Activated CD8-positive, alpha-beta T cell treated with anti-CD3 and anti-CD28 coated beads for 36 hours (primary cell): ENCODE measurements around the gene CDR2. TPM values are rescaled to one million over a fixed set of nuclear protein-coding genes. Genes with fewer than 3 reads are reported as not detected.

ENCODE experiments used
- ATAC-seq: fragments of 200-7000 bp; cut with Tn5 transposase; one replicate; pipeline ENCODE4 v1.10.0; 2021; ENCODE audit warnings: mild to moderate bottlenecking, moderate library complexity
- CTCF ChIA-PET: fragments of 350-600 bp; sonication (Branson Sonifier 250); formaldehyde crosslinking; loops from one replicate; lab custom pipeline; 2021; ENCODE audit warnings: antibody characterized with exemption; lab: Charles Lee
- POLR2A ChIA-PET: fragments of 350-600 bp; sonication (Branson Sonifier 250); formaldehyde crosslinking; loops from one replicate; lab custom pipeline; 2021; ENCODE audit warnings: antibody characterized with exemption; lab: Charles Lee
- DNase-seq: peaks from one replicate; pipeline ENCODE4 v3.0.0-alpha.2; 2020
- H3K27ac Mint-ChIP-seq: one replicate; pipeline ENCODE4 v1.8.0; 2021; ENCODE audit warnings: mild to moderate bottlenecking, mixed read lengths
- H3K27me3 Mint-ChIP-seq: one replicate; pipeline ENCODE4 v1.8.0; 2021; ENCODE audit warnings: mixed read lengths
- H3K36me3 Mint-ChIP-seq: one replicate; pipeline ENCODE4 v1.8.0; 2021; ENCODE audit warnings: low read depth, mixed read lengths
- H3K4me1 Mint-ChIP-seq: one replicate; pipeline ENCODE4 v1.8.0; 2021; ENCODE audit warnings: low read depth, mixed read lengths
- H3K4me3 Mint-ChIP-seq: one replicate; pipeline ENCODE4 v1.8.0; 2021; ENCODE audit warnings: mild to moderate bottlenecking, moderate library complexity, mixed read lengths
- H3K9me3 Mint-ChIP-seq: one replicate; pipeline ENCODE4 v1.8.0; 2021; ENCODE audit warnings: mixed read lengths
- intact Hi-C: fragments of 100-400 bp; cut with micrococcal nuclease; formaldehyde crosslinking; loops from one replicate; pipeline ENCODE4 v1.10.0; 2022
- total RNA-seq, 2 experiments: library from RNA; stranded (reverse); gene quantifications; one replicate each; pipeline ENCODE4 v1.2.3, GENCODE V29; 2021
- TF ChIP-seq, protein P1 (sequence below): fragments of 200-600 bp; IDR thresholded peaks from one replicate; pipeline ENCODE4 v1.8.0; 2022; ENCODE audit warnings: antibody characterized with exemption, mild to moderate bottlenecking

The CDR2 gene
- total RNA-seq, 2 experiments from 2014 or later, result 34.7 to 37.6 TPM

DNA sequence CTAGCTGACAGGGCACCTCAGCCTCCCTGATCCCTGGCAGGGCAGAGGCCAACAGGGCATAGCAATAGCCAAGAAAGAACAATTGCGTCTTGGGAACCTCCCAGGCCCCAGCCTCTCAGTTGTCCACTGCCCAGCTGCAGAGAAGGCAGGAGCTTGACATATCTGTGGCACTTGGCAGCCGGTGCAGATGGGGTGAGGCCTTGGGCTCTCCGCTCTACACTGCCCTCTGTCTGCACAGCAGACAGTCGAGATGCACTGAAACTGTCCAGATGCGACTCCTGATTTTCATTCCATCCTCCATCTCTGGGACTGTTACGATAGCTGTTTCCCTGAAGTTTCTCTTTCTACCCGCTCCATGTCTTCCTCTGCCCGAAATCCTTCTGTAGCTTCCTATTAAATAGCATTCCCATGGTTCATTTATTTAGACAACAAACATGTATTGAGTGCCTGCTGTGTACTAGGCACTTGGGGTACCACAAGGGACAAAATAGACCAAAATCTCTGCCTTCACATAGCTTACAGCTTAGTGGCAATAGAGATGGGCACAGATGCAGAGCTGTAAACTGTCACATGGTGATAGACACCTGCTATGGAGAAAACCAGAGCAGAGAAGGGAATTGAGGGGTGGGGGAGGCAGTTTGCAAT is 73.9 kb downstream of the CDR2 start:
- no peak for ATAC-seq
- H3K27ac Mint-ChIP-seq, result peak overlapping the region; percentile 56
- CTCF ChIA-PET, result interaction anchor here (0.6 to 2.9 kb wide), 22 partner anchors 9 to 112 kb away, joined by 3 to 34 read pairs (median 4); partner anchors contain the start of gene EEF2K
- H3K27me3 Mint-ChIP-seq, result no peaks in the 10 kb centered on the region
- TF ChIP-seq, protein P1, sequence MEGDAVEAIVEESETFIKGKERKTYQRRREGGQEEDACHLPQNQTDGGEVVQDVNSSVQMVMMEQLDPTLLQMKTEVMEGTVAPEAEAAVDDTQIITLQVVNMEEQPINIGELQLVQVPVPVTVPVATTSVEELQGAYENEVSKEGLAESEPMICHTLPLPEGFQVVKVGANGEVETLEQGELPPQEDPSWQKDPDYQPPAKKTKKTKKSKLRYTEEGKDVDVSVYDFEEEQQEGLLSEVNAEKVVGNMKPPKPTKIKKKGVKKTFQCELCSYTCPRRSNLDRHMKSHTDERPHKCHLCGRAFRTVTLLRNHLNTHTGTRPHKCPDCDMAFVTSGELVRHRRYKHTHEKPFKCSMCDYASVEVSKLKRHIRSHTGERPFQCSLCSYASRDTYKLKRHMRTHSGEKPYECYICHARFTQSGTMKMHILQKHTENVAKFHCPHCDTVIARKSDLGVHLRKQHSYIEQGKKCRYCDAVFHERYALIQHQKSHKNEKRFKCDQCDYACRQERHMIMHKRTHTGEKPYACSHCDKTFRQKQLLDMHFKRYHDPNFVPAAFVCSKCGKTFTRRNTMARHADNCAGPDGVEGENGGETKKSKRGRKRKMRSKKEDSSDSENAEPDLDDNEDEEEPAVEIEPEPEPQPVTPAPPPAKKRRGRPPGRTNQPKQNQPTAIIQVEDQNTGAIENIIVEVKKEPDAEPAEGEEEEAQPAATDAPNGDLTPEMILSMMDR, result peak; percentile 68
- POLR2A ChIA-PET, result interaction anchor here (0.8 to 1.8 kb wide), 5 partner anchors 8 to 104 kb away, joined by 3 to 8 read pairs (median 4); no protein-coding TSS in a partner anchor
- no peaks in the 10 kb centered on the region for H3K9me3 Mint-ChIP-seq
- H3K4me3 Mint-ChIP-seq, result peak overlapping the region; percentile 3
- intact Hi-C loops, result no loop called here
- H3K36me3 Mint-ChIP-seq, result peaks cover 43% of the 10 kb centered on the region
- peak; percentile 67 for DNase-seq
- peaks cover 41% of the 10 kb centered on the region for H3K4me1 Mint-ChIP-seq

DNA sequence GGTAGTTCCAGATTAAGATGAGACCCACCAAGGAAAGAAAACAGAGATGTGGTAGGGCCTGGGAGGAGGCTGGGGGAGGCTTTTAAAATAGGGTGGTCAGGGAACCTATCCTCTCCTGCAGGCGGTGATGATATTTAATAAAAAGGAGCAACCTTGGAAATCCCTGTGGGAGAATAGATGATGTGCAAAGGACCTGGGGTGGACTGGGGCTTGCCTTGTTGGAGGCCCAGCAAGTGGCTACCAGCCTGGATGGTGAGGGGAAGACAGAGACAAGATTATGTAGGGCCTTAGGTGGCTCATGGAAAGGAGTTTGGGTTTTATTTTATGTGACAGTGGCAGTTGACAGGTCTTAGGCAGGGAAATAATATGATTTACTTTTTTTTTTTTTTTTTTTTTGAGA is 75.4 kb downstream of the CDR2 start:
- TF ChIP-seq, protein P1, result no peak
- Mint-ChIP-seq H3K4me3 (peak overlapping the region; percentile 90), H3K27me3 (no peaks in the 10 kb centered on the region), H3K27ac (peak overlapping the region; percentile 96), H3K4me1 (peaks cover 38% of the 10 kb centered on the region), H3K36me3 (peaks cover 36% of the 10 kb centered on the region), H3K9me3 (no peaks in the 10 kb centered on the region)
- intact Hi-C loops, result loop anchor here (5.0 kb wide), 1 partner anchor 58 kb away; no protein-coding TSS in a partner anchor
- DNase-seq (no peak), ATAC-seq (no peak)
- POLR2A ChIA-PET, result interaction anchor here (0.9 to 3.8 kb wide), 9 partner anchors 10 to 107 kb away, joined by 3 to 35 read pairs (median 5); partner anchors contain the start of gene EEF2K
- CTCF ChIA-PET, result interaction anchor here (1.4 to 5.5 kb wide), 5 partner anchors 31 to 104 kb away, joined by 3 to 40 read pairs (median 5); partner anchors contain the start of gene EEF2K

DNA sequence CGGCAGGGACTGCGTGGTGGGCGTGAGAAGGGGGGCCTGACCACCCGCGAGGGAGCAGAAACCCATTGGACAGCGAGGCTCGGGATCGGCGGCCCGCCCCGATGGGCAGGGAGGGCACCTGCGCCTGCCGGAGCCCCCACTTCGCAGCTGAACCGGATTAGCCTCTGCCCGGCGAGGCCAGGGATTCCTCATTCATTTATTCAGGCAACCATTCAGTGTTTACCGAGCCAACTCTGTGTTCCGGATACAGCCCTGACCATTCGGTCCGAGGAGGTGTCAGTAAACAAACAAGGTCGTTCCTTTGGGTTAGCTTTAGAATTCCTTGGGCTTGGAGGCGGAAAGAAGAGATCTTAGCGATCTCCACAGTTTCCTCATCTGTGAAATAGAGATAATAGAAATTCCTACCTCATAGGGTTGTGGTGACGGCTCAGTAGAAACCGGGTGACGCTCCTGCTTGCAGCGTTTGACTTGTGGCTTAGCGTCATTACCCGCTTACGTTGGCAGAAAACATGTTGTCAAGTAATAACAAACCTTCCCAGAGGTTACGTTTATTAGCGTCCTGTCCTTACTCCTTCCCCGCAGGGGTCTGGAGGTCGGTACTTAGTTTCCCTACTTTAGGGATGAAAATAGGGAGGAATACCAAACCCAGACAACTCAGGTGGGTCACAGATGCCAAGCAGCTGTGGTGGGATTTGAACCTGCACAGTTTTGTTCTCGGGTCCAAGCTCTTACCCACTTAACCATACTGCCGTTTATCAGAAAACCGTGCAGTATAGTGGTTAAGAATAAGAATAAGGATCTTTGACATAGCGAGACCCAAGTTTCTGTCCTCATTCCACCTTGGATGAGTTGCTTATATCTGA is 76.3 kb downstream of the CDR2 start:
- Mint-ChIP-seq H3K9me3 (no peaks in the 10 kb centered on the region), H3K36me3 (peaks cover 31% of the 10 kb centered on the region), H3K27me3 (no peaks in the 10 kb centered on the region), H3K4me1 (peaks cover 34% of the 10 kb centered on the region), H3K4me3 (peak overlapping the region; percentile 90), H3K27ac (peak overlapping the region; percentile 96)
- ChIA-PET POLR2A (interaction anchor here (0.6 to 3.8 kb wide), 18 partner anchors 11 to 347 kb away, joined by 3 to 35 read pairs (median 3); partner anchors contain the start of gene EEF2K), CTCF (interaction anchor here (1.4 to 5.5 kb wide), 6 partner anchors 11 to 107 kb away, joined by 3 to 40 read pairs (median 10); partner anchors contain the start of gene EEF2K)
- ATAC-seq, result peak; percentile 58
- TF ChIP-seq, protein P1, result no peak
- intact Hi-C loops, result loop anchor here (2.0 to 5.0 kb wide), 2 partner anchors 59 to 103 kb away; no protein-coding TSS in a partner anchor
- peak; percentile 88 for DNase-seq

DNA sequence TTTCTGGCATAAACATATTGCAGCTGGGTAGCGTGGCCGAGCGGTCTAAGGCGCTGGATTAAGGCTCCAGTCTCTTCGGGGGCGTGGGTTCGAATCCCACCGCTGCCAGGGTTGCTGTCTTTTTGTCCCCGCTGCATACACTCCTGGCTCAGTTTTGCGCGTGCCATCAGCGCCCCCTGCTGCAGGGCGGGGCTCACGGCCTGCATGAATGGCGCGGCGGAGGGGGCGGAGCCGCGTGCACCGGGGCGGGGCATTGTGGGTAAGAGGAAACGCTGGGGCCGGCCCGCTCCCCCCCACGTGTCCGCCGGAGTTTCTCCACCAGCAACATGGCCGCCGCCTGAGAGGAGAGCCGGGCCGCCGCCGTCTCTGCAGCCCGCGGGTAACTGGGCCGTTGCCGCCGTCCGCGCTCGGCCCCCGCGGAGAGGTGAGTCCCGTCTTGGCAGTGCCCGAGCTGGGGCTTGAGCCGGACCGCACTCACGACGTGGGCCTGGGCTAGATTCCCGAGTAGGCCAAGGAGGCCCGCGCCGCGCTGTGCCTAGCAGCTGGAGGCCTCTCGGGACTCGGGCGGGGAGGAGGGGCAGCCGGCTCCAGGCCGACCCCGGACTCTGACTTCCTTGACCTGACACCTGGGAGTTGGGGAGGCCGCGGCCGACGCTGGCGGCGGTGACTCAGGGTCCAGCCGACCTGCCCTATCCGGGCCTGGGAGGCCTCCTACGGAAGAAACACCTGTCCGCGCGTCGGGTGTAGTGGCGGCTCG is 77.1 kb downstream of the CDR2 start, which contains the start of gene POLR3E:
POLR3E (plus strand) TSS at position 296 of the 757 bp plus-strand sequence. CDS start 5,560 bp downstream, outside the sequence.
- Mint-ChIP-seq H3K4me3 (peak within 1 kb of the TSS; percentile 90), H3K36me3 (peaks cover 29% of the 10 kb centered on the region), H3K27me3 (no peaks in the 10 kb centered on the region), H3K4me1 (peaks cover 33% of the 10 kb centered on the region), H3K27ac (peak within 1 kb of the TSS; percentile 96), H3K9me3 (no peaks in the 10 kb centered on the region)
- DNase-seq (peak; percentile 100), ATAC-seq (peak; percentile 91)
- TF ChIP-seq, protein P1, result peak; percentile 79
- ChIA-PET POLR2A (interaction anchor here (0.6 to 3.8 kb wide), 15 partner anchors 12 to 346 kb away, joined by 3 to 35 read pairs (median 3); partner anchors contain the start of gene EEF2K), CTCF (interaction anchor here (0.7 to 5.5 kb wide), 17 partner anchors 10 to 296 kb away, joined by 3 to 40 read pairs (median 4); partner anchors contain the start of gene EEF2K)
- intact Hi-C loops, result loop anchor here (2.0 to 5.0 kb wide), 2 partner anchors 60 to 102 kb away; no protein-coding TSS in a partner anchor
